Loucy (cell line): ENCODE data around the gene CCDC149.

ENCODE experiments used
- H2AFZ ChIP-seq: fragments of 200-600 bp; sonication (generic); 2 replicates; pipeline ENCODE4 v1.6.0; 2016; ENCODE audit warnings: antibody characterized with exemption, mild to moderate bottlenecking, low read length, moderate library complexity
- H3F3A ChIP-seq: fragments of 200-600 bp; 2 replicates; pipeline ENCODE4 v1.6.0; 2016; ENCODE audit warnings: antibody characterized with exemption, low read depth, mild to moderate bottlenecking
- H3K27me3 ChIP-seq: fragments of 200-600 bp; sonication (generic); 2 replicates; pipeline ENCODE4 v1.6.1; 2014; ENCODE audit warnings: low read length, mild to moderate bottlenecking; ENCODE audit not compliant: insufficient read depth, poor library complexity, severe bottlenecking
- H3K36me3 ChIP-seq: fragments of 200-600 bp; sonication (generic); 2 replicates; pipeline ENCODE4 v1.6.1; 2016; ENCODE audit warnings: low read length; ENCODE audit not compliant: insufficient read depth
- H3K4me1 ChIP-seq: fragments of 200-600 bp; sonication (generic); 2 replicates; pipeline ENCODE4 v1.5.1; 2014; ENCODE audit warnings: low read length, mild to moderate bottlenecking; ENCODE audit not compliant: insufficient read depth, poor library complexity, severe bottlenecking
- H3K4me2 ChIP-seq: fragments of 200-600 bp; sonication (generic); 2 replicates; pipeline ENCODE4 v1.6.0; 2014; ENCODE audit warnings: antibody characterized with exemption, low read length, low read depth, mild to moderate bottlenecking; ENCODE audit not compliant: poor library complexity, severe bottlenecking
- H3K4me3 ChIP-seq: fragments of 200-600 bp; sonication (generic); 2 replicates; pipeline ENCODE4 v1.5.1; 2014; ENCODE audit warnings: low read length, mild to moderate bottlenecking, mixed read lengths; ENCODE audit not compliant: poor library complexity, severe bottlenecking
- H3K79me2 ChIP-seq: fragments of 200-600 bp; sonication (generic); 2 replicates; pipeline ENCODE4 v1.6.1; 2014; ENCODE audit warnings: low read length; ENCODE audit not compliant: insufficient read depth
- H3K9ac ChIP-seq: fragments of 200-600 bp; sonication (generic); 2 replicates; pipeline ENCODE4 v1.6.0; 2014; ENCODE audit warnings: mild to moderate bottlenecking, low read depth, low read length, moderate library complexity; ENCODE audit not compliant: poor library complexity, severe bottlenecking
- H3K9me2 ChIP-seq: fragments of 200-600 bp; sonication (generic); replicated peaks from 2 replicates; pipeline ENCODE4 v1.6.1; 2016; ENCODE audit warnings: low read depth, low read length, mixed read lengths
- H3K9me3 ChIP-seq: fragments of 200-600 bp; sonication (generic); 2 replicates; pipeline ENCODE4 v1.6.1; 2014; ENCODE audit warnings: mild to moderate bottlenecking, antibody characterized with exemption, low read length, low read depth; ENCODE audit not compliant: insufficient read depth
- H4K20me1 ChIP-seq: fragments of 200-600 bp; sonication (generic); 2 replicates; pipeline ENCODE4 v1.6.0; 2014; ENCODE audit warnings: antibody characterized with exemption, low read length, mild to moderate bottlenecking; ENCODE audit not compliant: insufficient read depth, poor library complexity, severe bottlenecking
- CTCF ChIP-seq: fragments of 200-600 bp; sonication (generic); conservative IDR thresholded peaks from 2 replicates; pipeline ENCODE4 v1.5.1; 2014; ENCODE audit warnings: mild to moderate bottlenecking, antibody characterized with exemption, low read length
- EZH2phosphoT487 ChIP-seq: fragments of 200-600 bp; IDR thresholded peaks from 2 replicates; pipeline ENCODE4 v1.6.1; 2018; ENCODE audit warnings: antibody characterized with exemption, mild to moderate bottlenecking, moderate library complexity, borderline replicate concordance

The CCDC149 gene

GRCh38 chr4:24892278-24892677, 20.6 kb downstream of the CCDC149 start:
- TF ChIP-seq EZH2phosphoT487 = no peak
- TF ChIP-seq CTCF = no peak
- no peaks in the 10 kb centered on the region for H3K79me2 ChIP-seq
- H3K4me2 ChIP-seq = no peak overlapping the region
- no peaks in the 10 kb centered on the region for H3K9me2 ChIP-seq
- no peaks in the 10 kb centered on the region for H3F3A ChIP-seq
- no peak overlapping the region for H2AFZ ChIP-seq
- no peaks in the 10 kb centered on the region for H3K27me3 ChIP-seq
- no peaks in the 10 kb centered on the region for H3K4me1 ChIP-seq
- no peaks in the 10 kb centered on the region for H3K36me3 ChIP-seq
- H3K9me3 ChIP-seq = no peaks in the 10 kb centered on the region
- H3K4me3 ChIP-seq = no peak overlapping the region
- no peak overlapping the region for H3K9ac ChIP-seq
- no peaks in the 10 kb centered on the region for H4K20me1 ChIP-seq

GRCh38 chr4:24890561-24891126, 22.2 kb downstream of the CCDC149 start:
- H3K4me3 ChIP-seq = no peak overlapping the region
- no peaks in the 10 kb centered on the region for H3K79me2 ChIP-seq
- TF ChIP-seq EZH2phosphoT487 (no peak), CTCF (no peak)
- no peak overlapping the region for H3K4me2 ChIP-seq
- no peak overlapping the region for H3K9ac ChIP-seq
- no peaks in the 10 kb centered on the region for H3K27me3 ChIP-seq
- H3K4me1 ChIP-seq = no peaks in the 10 kb centered on the region
- H3F3A ChIP-seq = no peaks in the 10 kb centered on the region
- no peaks in the 10 kb centered on the region for H3K36me3 ChIP-seq
- no peaks in the 10 kb centered on the region for H3K9me2 ChIP-seq
- no peaks in the 10 kb centered on the region for H3K9me3 ChIP-seq
- no peaks in the 10 kb centered on the region for H4K20me1 ChIP-seq
- H2AFZ ChIP-seq = no peak overlapping the region

GRCh38 chr4:24889991-24890390, 22.9 kb downstream of the CCDC149 start:
- Histone ChIP-seq H3K4me3 (no peak overlapping the region), H2AFZ (no peak overlapping the region), H3K9me3 (no peaks in the 10 kb centered on the region), H4K20me1 (no peaks in the 10 kb centered on the region), H3K4me2 (no peak overlapping the region), H3K4me1 (no peaks in the 10 kb centered on the region), H3K9me2 (no peaks in the 10 kb centered on the region), H3F3A (no peaks in the 10 kb centered on the region), H3K27me3 (no peaks in the 10 kb centered on the region), H3K9ac (no peak overlapping the region), H3K79me2 (no peaks in the 10 kb centered on the region), H3K36me3 (no peaks in the 10 kb centered on the region)
- TF ChIP-seq EZH2phosphoT487 (no peak), CTCF (no peak)
